C4-2B (cell line): Measurements from ENCODE around the gene DPP4.

Source experiments
- CTCF ChIP-seq: fragments of 450-650 bp; conservative IDR thresholded peaks from 2 replicates; pipeline ENCODE4 v1.5.1; 2017; ENCODE audit warnings: mild to moderate bottlenecking
- ZFX ChIP-seq: fragments of 450-650 bp; IDR thresholded peaks from 2 replicates; pipeline ENCODE4 v1.6.1; 2017

- TF ChIP-seq CTCF, result no peak
- TF ChIP-seq ZFX, result no peak
These were observed 71.3 kb downstream of the DPP4 start for GRCh38 chr2:162002623-162003235.
